Measurements from ENCODE around the gene RNGTT.
"Not testable (repeated sequence)": the region's sequence is repeated elsewhere in the genome, so short reads cannot be mapped to it uniquely, and the experiment has no call there.

The RNGTT gene

GRCh38 chr6:88785478-88785877, 177.9 kb downstream of the RNGTT start:
- no peak for DNase-seq

- DNase-seq, result peak; percentile 68
Observed at GRCh38 chr6:88780714-88781389, 182.6 kb downstream of the RNGTT start.

GRCh38 chr6:88775866-88776571, 187.4 kb downstream of the RNGTT start:
- DNase-seq, result no peak

GRCh38 chr6:88768114-88768513, 195.3 kb downstream of the RNGTT start:
- not testable (repeated sequence) for DNase-seq

- DNase-seq, result no peak
Observed at GRCh38 chr6:88764081-88764480, 199.3 kb downstream of the RNGTT start.

- DNase-seq, result no peak
Observed at GRCh38 chr6:88763160-88763559, 200.3 kb downstream of the RNGTT start.

GRCh38 chr6:88761237-88762031, 202.0 kb downstream of the RNGTT start:
- no peak for DNase-seq

GRCh38 chr6:88760091-88760490, 203.3 kb downstream of the RNGTT start:
- no peak for DNase-seq

- no peak for DNase-seq
Observed at GRCh38 chr6:88750936-88751335, 212.5 kb downstream of the RNGTT start.

GRCh38 chr6:88749849-88750248, 213.6 kb downstream of the RNGTT start:
- no peak for DNase-seq

- DNase-seq, result no peak
Observed at GRCh38 chr6:88748141-88748540, 215.3 kb downstream of the RNGTT start.

GRCh38 chr6:88741939-88742338, 221.5 kb downstream of the RNGTT start:
- no peak for DNase-seq

- no peak for DNase-seq
Observed at GRCh38 chr6:88741071-88741470, 222.3 kb downstream of the RNGTT start.

- no peak for DNase-seq
Observed at GRCh38 chr6:88734544-88734943, 228.9 kb downstream of the RNGTT start.

- no peak for DNase-seq
Observed at GRCh38 chr6:88730611-88731011, 232.8 kb downstream of the RNGTT start.

- DNase-seq, result no peak
Observed at GRCh38 chr6:88728756-88729155, 234.7 kb downstream of the RNGTT start.

- not testable (repeated sequence) for DNase-seq
Observed at GRCh38 chr6:88726409-88726808, 237.0 kb downstream of the RNGTT start.

GRCh38 chr6:88725111-88725975, 238.1 kb downstream of the RNGTT start:
- DNase-seq, result no peak

- DNase-seq, result no peak
Observed at GRCh38 chr6:88722686-88723085, 240.7 kb downstream of the RNGTT start.

- not testable (repeated sequence) for DNase-seq
Observed at GRCh38 chr6:88716399-88716798, 247.0 kb downstream of the RNGTT start.

GRCh38 chr6:88712243-88712936, 251.0 kb downstream of the RNGTT start:
- DNase-seq, result no peak

- DNase-seq, result no peak
Observed at GRCh38 chr6:88709819-88710246, 253.6 kb downstream of the RNGTT start.
